SU-DHL-6 (cell line): Measurements from ENCODE around the gene SLC25A39.
A peak's percentile ranks its signal among the peaks of the same experiment; 100 is the strongest.

Experiments used
- CTCF ChIP-seq: fragments of 200-600 bp; sonication (generic); IDR thresholded peaks from one replicate; pipeline ENCODE4 v1.5.1; 2017; ENCODE audit warnings: antibody characterized with exemption, mild to moderate bottlenecking, low read length, moderate library complexity; ENCODE audit not compliant: insufficient read depth, poor library complexity, severe bottlenecking
- EZH2phosphoT487 ChIP-seq: fragments of 200-600 bp; sonication (generic), shearing (Covaris generic); conservative IDR thresholded peaks from 2 replicates; pipeline ENCODE4 v1.6.1; 2018; ENCODE audit warnings: mild to moderate bottlenecking, antibody characterized with exemption, low read length, moderate library complexity, mixed read lengths

GRCh38 chr17:44354582-44355561 is 30.2 kb upstream of the SLC25A39 start:
- TF ChIP-seq CTCF (peak; percentile 40), EZH2phosphoT487 (no peak)
